Lower leg skin (tissue), 3 donors: Measurements from ENCODE around the gene LRP3.

Experiments used
- CTCF ChIP-seq, 3 donors: fragments of 450-650 bp; IDR thresholded peaks; one replicate each; pipeline ENCODE4 v1.5.1; 2016; ENCODE audit warnings: antibody characterized with exemption in 3 of 3, mild to moderate bottlenecking in 3 of 3, moderate library complexity in 2 of 3
- POLR2A ChIP-seq, 2 donors: fragments of 450-650 bp; IDR thresholded peaks; one replicate each; pipeline ENCODE4 v1.6.1; 2016 to 2017; ENCODE audit warnings: antibody characterized with exemption in 2 of 2, mild to moderate bottlenecking in 1 of 2, moderate library complexity in 1 of 2

DNA sequence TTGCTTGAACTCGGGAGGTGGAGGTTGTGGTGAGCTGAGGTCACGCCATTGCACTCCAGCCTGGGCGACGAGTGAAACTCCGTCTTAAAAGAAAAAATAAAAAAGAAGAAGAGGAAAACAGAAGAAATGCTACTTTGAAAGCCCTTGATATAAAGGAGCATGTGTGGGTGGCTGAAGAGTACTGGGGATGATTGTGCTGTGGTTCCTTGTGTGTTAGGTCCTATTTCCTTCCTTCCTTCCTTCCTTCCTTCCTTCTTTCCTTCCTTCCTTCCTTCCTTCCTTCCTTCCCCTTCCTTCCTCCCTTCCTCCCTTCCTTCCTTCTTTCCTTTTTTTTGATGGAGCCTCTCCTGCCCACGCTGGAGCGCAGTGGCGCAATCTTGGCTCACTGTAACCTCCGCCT is 47.9 kb upstream of the LRP3 start:
- no peak for TF ChIP-seq CTCF (IDR thresholded peaks at IDR 0.05)
- no peak for TF ChIP-seq POLR2A (IDR thresholded peaks at IDR 0.05)
